Activated CD4-positive, CD25-positive, alpha-beta regulatory T cell treated with anti-CD3 and anti-CD28 coated beads, Interleukin-2, amount 50 U/mL, for 72 hours (primary cell): ENCODE data around the gene CFAP157.

Experiments
- DNase-seq: peaks from one replicate; pipeline ENCODE4 v3.0.0; 2021

The CFAP157 gene

DNA sequence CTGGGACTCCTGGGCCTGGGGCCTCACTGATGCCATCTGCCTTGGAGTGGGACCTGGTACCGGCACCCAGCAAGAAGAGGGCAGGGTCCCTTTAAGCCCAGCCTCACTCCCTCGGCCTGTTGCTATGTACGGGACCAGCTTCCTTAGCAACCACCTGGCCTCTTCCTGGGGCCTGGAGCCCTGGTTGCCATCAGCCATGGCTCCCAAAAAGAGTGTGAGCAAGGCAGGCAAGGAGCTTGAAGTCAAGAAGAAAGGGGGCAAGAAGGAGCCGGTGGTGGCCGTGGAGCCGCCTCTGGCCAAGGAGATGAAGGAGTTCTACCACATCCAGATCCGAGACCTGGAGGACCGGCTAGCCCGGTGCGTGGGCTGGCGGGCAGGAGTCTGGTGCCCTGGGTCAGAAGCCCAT lies at the start of gene CFAP157:
CFAP157 (plus strand) TSS at position 153 of the 406 bp plus-strand sequence; CDS start at position 197, 44 bp downstream.
- no peak for DNase-seq

DNA sequence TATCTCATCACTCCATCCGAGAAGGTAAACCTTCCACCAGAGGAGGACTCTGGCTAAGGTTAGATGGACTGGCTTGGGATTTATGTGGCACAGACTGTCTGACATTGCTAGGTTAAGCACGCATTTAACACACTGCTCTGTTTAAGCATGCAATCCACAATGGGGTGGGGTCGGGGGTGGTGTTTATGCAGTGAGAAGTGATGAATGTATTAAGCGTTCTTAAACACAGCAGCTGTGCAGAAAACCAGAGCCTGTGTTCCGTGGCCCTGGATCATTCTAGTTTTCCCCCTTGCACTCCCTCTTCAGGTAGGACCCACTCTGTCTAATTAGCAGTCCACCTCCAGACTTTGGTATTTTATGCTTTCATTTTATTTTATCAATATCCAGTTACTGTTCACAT lies 48.4 kb upstream of the CFAP157 start:
- no peak for DNase-seq

DNA sequence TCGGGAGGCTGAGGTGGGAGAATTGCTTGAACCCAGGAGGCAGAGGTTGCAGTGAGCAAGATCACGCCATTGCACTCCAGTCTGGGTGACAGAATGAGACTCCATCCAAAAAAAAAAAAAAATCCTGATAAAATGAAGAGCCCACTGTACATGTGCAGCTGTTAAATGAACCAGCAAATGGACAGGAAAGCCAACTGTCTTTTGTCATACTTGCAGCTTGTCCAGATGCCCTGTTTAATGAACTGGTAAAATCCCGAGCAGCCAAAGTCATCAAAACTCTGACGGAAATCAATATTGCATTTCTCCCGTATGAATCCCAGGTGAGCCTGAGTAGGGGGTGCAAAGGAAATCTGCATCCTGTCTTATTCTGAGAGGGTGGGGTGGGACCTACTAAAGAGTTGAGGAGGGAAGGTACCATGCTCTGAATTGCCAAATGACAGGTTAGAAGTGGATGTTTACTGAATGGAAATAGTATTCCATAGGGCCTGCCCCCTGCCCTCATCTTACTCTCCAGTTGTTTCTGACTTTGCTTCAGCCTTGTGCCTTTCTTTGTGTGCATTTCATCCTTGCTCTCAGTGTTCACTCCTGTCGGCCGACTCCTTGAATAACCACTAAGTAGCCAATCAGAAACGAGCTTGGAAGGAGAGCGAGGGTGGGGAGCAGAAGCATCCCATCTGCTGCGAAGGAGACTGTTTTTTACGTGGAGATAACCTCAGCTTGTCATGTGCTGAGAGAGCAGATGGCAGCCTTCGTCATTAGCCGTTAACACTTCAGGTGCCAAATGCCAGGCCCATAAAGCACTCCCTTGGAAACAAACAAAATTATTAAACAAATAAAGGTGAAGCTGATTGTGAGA lies 45.7 kb upstream of the CFAP157 start:
- no peak for DNase-seq

DNA sequence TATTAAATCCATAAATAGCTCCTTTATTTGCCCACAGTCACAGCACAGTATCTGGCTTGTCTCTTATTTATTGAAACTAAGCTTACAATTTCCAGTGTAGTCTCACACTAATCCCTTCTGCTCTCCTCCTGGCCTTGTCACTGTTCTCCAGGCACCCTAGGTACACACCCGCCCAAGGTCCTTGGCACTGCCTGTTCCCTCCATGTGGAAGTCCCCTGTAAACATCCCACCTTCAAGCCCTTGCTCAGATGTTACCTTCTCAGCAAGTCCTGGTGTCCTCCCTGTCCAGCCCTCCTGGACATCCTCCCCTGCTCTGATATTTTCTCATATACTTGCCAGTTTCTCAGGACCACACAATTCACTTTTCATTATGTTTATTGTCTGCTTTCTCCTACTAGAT lies 44.2 kb upstream of the CFAP157 start:
- DNase-seq: no peak

DNA sequence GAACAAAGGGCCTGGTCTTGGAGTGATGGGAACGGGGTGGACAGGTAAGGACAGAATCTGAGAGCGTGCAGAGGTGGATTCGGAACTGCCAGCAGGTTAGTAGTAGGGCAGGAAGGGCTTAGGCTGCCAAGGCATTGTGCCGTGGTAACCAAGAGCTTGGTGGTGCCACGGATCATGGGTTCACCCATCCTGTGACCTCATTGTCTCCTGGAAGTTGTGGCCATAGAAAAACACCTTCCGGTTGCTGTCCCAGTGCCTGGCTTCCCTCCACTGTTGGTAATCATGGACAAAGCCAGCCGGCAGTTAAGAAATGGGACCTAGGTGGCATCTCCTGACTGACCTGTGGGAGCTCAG lies 42.5 kb upstream of the CFAP157 start:
- DNase-seq: no peak

DNA sequence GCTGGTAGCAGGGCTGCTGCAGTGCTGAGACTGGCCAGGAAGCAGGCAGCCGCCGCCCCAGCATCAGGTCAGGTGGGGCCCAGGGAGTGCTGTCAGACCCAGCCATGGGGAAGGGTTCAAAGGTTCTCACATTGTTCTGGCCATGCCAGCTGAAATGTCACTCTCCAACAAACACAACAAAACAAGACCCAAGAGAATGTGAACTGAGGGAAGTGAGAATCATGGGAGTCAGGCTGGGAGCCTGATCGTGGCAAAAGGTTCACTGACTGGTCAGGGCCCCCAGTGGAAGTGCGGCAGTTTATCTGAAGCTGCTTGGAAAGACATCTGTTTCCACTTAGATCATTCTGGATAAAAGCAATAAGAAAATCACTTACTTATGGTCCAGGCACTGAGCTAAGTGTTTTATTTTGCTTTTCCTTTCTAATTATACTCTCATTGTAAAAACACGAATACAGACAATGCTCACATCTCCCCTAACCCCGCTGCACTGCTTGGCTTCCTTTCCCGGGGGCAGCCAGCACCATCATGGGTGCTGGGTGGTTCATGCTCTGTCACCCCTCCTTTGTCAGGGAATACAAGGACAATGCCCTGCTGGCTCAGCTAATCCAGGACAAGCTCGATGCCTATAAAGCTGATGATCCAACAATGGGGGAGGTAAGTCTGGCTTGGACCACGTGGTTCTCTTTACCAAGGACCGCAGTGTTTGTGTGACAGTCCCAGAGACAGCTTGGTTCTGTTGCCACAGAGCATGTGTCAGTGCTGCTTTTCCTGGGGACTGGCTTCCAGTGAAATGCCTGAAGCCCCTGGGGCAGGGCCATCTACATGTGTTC lies 41.9 kb upstream of the CFAP157 start:
- DNase-seq: no peak

- DNase-seq: no peak
Measured at GRCh38 chr9:127667127-127667844, 39.5 kb upstream of the CFAP157 start.

DNA sequence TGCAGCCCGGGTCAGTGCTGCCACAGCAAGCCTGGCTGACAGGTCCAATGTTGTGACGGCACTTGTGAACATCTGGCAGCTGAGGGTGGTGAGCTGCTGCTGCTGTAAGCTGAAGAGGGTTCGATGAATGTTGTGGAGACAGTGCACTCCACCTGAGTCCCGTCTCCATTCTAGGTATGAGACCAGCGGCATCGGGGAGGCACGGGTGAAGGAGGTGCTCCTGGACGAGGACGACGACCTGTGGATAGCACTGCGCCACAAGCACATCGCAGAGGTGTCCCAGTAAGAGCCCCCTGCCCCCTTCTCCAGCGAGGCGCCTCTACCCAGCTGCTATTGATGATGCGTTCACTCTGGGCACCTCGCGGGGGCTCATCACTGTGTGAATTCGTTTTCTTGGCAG lies 38.9 kb upstream of the CFAP157 start:
- no peak for DNase-seq

- no peak for DNase-seq
Measured at GRCh38 chr9:127673234-127673633, 33.6 kb upstream of the CFAP157 start.

GRCh38 chr9:127676638-127677037 lies 30.1 kb upstream of the CFAP157 start:
- DNase-seq: no peak

DNA sequence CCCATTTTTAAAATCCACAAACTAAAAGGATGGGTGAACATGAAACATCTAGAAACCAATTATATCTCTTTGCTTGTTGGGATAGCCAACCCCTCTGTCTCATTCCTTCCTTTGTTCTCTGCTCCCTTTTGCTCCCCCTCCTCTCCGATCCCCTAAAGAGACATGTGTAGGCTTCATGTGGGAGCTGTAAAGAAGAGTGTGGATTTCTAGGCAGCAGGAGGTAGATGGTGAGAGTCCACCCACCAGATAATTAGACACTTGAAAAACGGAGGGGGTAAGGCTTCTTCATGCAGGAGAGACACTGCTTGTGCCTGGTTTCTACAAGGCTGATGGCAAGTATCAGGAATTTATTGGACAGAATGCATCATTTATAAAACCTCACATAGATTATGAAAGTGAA lies 27.3 kb upstream of the CFAP157 start:
- DNase-seq: no peak

DNA sequence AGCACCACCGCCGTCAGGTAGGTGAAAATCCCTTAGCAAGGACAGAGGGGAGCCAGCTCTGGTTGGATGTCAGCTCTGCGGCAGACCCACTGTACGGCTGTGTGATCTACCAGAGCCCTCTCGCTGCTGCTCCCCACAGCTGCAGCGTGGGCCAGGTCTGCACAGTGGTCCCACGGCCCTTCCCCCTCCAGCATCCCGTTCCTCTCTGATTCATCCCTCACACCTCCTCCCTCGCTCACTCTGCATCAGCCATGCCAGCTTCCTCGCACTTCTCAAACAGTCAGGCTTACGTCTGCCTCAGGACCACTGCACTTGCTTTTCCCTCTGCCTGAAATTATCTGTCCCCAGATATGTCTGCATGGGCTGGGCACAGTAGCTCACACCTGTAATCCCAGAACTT lies 26.6 kb upstream of the CFAP157 start:
- no peak for DNase-seq

DNA sequence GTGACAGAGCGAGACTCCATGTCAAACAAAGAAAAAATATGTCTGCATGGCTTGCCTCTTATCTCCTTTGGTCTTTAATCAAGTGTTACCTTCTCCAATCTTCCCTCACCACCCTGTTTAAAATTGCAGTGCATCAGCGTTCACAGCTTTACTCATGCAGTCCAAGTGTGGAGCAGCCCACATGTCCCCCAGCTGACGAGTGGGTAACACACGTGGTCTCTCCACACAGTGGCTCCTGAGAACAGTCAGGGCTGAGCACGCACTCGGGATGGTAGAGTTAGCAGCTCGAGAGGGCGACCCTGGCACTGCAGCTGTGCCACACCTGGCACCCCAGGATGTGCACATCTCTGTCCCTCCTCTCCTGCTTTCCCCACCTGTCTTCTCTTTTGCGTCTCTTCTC lies 25.9 kb upstream of the CFAP157 start:
- no peak for DNase-seq

GRCh38 chr9:127682351-127683136 lies 24.2 kb upstream of the CFAP157 start:
- no peak for DNase-seq

DNA sequence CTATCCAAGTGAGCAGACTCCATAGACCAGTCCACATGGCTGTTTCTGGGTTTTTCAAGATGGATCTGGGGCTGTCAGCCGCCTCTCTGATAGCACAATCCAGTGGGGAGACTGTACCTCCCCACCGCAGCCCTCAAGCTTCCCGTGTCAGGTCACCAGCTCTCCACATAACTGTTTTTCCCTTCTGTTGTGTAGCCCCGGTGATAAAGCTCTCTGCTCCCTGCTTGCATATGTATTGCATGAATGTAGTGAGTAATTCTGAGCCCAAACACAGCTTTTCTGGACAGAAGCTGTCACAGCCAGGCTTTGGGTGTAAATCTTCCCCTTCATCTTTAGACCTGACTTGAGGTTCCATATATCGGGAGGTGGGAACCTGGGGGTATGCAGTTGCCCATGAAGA lies 23.1 kb upstream of the CFAP157 start:
- DNase-seq: no peak

GRCh38 chr9:127684576-127684975 lies 22.2 kb upstream of the CFAP157 start:
- no peak for DNase-seq

GRCh38 chr9:127686461-127687393 lies 20.1 kb upstream of the CFAP157 start:
- no peak for DNase-seq

DNA sequence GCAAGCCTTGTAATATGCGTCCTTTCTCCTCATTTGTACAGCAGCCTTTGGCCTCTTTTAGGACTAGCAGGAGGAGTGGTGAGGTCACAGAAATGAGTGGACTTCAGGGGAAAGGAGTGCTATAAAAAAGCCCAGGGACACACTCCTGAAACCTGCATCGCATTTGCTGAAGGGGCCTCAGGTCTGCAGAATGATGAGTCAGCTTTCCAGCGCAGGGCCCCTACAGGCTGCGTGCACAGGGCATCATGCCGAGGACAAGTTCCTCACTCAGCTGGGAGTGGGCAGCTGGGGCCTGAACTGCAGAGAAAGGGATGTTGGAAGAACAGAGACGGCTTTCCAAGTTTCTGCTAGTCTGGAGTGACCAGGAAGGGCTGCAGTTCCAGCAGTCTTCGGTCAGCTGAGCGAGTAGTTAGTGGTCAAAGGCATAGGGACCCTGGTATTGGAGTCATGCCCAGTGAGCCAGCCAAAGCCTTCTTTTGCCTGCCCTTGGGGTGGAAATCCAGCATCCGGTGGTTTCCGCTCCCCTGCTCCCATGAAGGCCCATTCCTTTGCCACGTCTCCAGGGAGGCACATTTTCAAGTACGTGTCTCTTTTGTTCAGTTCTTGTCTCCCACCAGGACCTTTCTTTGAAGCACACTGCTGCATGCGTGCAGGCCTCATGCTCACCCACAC lies 17.3 kb upstream of the CFAP157 start:
- no peak for DNase-seq

DNA sequence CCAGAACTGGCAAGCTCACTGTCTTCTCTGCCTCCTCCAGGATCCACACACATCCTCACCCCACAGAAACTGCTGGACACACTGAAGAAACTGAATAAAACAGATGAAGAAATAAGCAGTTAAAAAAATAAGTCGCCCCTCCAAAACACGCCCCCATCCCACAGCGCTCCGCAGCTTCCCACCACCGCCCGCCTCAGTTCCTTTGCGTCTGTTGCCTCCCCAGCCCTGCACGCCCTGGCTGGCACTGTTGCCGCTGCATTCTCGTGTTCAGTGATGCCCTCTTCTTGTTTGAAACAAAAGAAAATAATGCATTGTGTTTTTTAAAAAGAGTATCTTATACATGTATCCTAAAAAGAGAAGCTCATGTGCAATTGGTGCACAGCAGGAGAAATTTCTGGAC lies 16.1 kb upstream of the CFAP157 start:
- no peak for DNase-seq

- DNase-seq: no peak
Measured at GRCh38 chr9:127692071-127692470, 14.7 kb upstream of the CFAP157 start.

- no peak for DNase-seq
Measured at GRCh38 chr9:127693143-127693542, 13.6 kb upstream of the CFAP157 start.
